GM18519 (cell line): ENCODE measurements around the gene CDH4.

Experiments
- ATAC-seq: cut with Tn5 transposase; IDR thresholded peaks from one replicate; pipeline ENCODE4 v1.9.1; 2021; ENCODE audit warnings: mild to moderate bottlenecking, moderate library complexity; ENCODE audit not compliant: unreplicated experiment, low FRiP score

The CDH4 gene

DNA sequence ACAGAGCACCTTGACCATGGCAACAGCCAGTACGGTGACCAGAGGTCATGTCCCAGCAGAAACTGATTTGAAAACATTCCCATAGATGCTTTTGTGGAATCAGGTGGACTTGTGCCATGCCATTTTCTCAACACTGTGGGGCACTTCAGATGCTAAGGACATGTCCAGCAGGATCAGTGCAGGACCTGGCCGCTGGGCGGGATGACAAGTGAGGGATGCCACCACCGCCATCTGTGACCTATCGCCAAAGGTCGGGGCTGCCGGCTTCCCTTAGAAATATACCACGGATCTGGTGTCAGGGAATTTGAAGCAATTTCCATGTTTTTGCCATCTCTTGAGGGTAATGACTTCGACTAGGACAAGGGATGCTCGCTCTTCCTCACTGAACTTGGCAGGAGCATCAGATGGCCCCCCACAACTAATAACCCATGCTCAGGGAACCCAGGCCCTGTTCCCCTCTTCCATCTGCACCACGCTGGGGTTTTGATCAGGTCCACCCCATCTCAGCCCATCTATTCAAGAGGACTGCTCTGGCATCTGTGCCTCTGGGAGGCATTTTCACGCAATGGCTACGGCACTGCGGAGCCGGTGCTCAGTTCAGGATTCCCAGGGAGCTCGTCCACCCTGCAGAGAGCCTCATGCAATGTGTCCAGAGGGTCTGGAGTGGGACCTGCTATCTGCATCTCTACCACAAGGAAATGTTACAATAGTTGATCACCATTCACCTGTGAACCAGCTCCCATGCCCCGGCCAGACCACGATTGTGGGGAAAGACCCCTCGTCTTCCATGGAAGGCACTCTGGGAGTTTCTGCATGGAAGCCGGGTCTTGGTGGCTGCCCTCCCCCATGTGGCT lies 511.1 kb downstream of the CDH4 start:
- ATAC-seq, result no peak

- no peak for ATAC-seq
Measured at GRCh38 chr20:61763740-61764400, 511.8 kb downstream of the CDH4 start.

DNA sequence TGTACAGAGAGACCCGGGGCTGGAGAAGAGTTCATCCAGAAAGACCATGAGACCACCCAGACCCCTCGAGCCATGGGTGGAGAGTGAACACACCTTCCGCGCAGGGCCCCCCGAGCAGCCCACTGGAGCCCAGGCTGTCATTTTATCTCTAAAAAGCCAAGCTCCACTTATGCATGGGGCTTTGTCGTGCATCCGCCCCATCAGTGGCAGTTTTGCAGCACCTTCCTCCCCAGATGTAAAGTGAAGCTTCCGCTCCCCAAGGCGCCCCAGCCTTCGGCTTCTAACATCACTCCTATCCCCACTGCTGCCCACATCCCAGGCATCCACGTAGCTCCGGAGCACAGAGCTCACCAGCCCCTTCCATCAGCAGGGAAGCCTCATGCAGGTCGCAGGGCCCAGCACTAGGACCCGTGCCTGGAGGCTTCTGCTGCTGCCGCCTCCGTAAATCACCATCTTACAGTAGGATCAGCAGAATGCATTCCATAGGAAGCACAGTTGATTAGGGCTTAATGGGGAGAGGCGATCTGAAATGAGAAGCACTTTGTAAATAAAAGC lies 512.5 kb downstream of the CDH4 start:
- ATAC-seq, result no peak

DNA sequence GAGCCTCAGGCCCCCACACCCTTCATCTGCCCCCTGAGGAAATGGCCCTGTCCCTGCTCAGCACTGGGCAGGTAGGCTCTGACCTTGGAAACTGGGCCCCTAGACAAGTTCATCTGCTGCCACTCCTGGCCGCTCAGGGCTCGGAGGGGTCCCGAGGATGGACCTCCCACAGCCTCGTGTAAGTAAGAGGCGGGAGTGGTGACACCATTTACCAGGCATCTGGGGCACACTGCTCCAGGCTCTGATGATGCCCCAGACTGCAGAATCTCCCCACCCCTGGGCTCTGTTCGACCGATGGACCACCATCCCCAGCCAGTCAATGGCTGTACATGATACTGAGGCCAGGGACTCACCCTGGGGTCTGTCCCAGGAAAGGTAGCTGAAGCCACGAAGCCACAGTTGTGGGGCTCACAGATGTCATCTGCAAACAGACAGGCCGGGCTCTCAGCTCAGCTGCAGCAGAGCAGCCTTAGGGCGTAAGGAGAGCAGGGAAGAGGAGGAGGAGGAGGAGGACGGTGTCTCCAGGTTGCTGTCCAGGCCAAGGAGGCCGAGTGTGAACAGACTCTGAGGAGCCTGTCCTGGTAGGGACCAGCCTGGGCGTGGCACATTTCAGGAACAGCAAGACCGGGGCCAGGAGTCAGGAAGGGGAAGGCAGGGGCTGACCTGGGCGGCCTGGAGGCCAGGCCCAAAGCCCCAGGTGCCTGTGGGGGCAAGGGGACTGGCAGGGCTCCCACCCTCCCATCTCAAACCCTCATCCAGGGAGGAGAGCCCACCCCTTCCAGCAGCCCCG lies 513.2 kb downstream of the CDH4 start:
- no peak for ATAC-seq

DNA sequence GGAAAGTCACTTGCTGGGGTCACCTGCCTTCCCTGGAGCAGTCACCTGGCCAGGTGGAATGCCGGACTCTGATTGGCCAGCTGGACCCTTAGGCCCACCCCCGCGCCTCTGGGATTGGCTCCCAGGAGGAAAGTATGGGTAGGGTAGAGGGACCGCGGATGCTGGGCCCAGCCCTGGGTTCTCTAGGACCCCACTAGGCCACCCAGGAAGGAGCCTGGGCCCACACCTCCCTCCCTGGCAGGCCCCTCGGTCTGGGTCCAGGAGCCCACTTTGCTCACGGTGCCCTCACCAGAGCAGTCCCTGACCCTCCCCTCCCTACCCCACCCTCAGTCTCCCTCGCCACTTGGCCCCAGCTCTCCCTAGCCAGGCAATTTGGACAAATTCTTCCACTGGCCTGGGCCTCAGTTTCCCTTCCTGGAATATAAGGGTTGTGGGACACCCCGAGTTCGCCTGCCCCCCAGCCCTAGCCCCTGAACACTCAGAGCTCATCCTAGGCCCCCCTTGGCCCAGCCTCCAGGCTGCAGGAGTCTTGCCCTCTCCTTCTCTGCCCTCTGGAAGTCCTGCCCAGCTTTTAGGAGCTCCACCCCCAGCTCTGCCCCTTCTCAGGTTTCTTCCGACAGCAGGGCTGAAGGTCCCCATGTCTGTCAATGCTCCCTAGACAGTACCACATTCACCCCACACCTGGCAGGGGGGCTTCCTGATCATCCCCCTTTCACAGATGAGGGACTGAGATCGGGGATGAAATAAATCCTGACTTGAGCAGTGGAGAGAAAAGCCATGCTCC lies 514.0 kb downstream of the CDH4 start:
- ATAC-seq, result no peak

DNA sequence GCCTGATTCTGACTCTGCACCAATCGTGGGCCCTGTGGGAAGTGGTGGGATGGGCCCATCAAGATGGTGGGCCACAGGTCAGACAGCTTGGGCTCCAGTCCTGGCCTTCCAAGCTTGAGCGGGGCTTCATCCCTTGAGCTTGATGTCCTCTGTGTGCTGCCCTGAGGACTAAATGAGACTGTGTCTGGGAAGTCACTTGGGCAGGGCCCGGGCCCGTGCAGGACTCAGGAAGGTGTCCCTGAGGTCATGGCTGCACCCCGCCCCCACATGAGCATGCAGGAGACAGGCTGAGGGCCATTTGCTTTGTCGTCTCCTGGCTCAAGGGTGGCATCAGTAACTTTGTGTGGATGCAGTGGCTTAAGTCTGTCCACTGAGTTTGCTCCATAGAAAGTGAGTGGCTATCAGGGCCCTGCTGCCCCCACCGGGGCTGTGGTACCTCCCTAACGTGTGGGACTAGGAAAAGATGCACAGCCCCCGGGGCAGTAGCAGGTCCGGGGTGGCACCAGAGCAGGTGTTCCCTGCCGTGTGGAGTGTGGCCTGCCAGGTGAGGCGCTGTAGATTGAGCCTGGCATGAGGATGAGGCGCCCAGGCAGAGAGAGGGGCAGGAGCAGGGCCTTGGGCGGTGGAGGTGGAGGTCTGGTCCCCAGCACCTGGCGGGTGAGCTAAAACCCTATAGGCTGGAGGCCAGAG lies 515.0 kb downstream of the CDH4 start:
- no peak for ATAC-seq

DNA sequence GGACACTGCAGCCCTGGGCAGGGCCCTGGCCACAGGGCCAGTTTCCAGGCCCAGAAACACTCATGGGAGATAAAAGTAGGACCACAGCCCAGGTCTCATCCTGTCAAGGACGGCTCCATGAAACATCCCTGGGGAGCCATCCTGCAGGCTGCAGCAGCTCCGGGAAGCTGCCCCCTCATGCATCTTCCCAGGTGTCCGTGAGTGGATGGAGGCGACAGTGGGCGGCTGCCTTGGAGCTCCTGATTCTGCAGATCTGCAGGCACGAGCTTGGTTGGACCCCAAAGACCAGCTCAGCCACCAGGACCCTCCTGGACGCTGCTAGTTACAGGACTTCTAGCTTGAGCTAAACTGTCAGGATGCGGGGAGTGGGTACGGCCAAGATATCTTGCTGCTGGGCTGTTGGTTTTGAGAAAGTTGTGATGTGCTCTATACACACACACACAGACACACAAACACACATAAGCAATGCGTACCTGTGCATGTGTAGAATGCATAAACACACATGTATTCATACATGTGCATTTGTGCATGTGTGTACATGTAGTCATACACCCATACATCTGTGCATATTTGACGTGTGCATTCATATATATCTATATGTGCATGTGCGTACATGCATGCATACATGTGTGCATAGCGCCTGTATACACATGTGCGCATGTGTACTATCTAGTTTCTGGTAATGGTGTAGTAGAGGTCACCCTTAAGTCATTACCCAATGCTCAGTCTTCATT lies 515.9 kb downstream of the CDH4 start:
- no peak for ATAC-seq

DNA sequence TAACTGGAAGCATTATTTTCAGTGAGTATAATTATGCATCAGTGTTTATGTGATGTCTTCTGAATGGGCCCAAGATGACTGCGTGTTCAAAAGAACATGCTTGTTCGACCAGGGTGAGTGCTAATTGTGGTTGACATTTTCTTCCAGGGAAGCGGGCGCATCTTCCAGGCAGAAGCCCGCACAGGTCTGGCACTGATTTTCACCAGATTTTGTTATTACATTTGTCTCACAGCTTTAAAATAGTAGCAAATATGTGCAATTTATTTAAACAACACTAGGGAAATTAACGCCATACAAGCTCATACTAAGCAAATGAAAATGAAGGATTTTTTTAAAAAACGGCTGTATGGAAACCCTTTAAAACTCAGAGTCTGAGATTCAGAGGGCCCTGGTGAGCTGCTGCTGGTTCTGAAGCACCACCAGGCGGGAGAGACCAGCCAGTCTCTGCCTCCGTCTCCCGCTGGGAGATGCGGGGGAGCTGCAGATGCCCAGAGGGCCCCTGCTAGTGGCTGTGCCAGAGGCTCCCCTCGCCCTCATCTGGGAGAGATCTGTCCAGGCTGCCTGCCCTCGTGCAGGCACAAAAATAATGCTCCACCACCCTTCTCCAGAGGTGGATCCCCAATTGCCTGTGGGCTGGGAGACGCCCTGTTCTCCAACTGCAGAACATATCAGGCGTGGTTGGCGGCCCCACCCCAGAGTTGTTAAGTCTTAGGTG lies 516.7 kb downstream of the CDH4 start:
- ATAC-seq, result no peak

GRCh38 chr20:61769286-61769832 lies 517.3 kb downstream of the CDH4 start:
- no peak for ATAC-seq

DNA sequence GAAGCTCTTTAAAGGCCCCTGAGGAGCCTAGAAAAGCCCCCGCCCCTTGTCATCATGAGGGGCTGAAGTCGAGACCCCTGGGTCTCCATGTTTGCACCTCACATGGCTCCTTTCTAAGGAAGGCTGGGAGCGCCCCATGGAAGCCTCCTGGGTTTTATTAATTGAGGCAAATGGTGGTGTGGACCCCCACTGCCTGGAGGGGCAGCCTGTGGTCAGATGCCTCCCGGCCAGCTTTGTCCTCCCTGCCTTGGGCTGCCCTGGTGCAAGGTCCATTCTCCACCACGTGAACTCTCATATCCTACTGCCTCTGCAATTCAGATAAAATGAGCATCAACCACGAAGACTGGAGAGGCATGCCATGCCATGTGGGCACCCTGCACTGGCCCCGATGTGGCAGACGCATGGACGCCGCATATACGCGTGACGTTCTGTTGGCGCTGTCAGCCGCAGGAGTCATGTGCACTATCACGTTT lies 518.1 kb downstream of the CDH4 start:
- no peak for ATAC-seq

- ATAC-seq, result no peak
Measured at GRCh38 chr20:61771805-61772350, 519.8 kb downstream of the CDH4 start.

DNA sequence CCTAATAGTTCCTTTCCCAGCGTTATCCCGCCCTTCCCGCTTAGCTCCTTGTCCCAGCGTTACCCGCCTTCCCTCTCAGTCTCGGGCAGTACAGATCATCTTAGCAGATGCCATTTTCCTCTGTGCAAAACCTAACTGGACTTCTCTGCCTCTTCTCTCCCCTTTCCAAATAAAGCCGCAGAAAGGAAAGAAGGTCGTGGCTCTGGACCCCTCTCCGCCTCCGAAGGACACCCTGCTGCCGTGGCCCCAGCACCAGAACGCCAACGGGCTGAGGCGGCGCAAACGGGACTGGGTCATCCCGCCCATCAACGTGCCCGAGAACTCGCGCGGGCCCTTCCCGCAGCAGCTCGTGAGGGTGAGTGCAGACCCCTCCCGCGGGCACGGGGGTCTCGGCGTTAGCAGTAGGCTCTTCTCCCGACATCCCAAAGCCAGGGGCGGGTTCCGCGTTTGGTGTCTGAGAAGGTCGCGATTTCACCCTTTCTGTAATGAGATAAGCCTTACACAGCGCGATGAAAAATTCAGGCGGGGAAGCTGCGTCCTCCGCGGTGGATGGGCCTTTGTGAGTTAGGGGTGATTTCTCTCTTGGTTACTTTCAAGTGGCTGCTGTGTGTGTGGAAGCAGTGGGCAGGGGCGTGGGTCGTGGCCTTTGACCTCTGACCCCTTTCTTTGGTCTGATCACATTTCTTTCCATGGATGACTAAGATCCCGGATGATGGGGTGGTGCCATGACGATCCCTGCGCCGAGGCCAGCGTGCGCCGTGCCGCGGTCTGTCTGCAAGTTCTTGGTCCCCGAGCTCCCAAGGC lies 521.0 kb downstream of the CDH4 start:
- no peak for ATAC-seq

GRCh38 chr20:61773926-61774587 lies 522.0 kb downstream of the CDH4 start:
- no peak for ATAC-seq

DNA sequence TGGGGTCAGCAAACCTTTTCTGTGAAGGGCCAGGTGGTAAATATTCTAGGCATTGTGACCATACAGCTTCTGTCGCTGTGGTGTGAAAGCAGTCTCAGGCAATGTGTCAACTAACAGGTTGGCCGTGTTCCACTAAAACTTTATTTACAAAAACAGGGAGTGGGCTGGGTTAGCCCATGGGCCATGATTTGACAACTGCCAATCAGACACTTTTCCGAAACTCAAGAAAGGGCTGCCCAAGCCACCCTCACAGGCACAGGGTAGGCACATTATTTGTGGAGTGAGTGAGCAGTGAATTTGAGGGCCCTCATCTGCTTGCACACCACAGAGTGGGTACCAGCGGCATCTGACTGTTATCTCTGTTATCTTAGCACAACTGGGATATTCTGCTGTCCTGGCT lies 523.4 kb downstream of the CDH4 start:
- no peak for ATAC-seq

- ATAC-seq, result no peak
Measured at GRCh38 chr20:61776491-61777075, 524.5 kb downstream of the CDH4 start.
